Measurements from ENCODE around the gene SPON1.
"Not testable (repeated sequence)": the region's sequence is repeated elsewhere in the genome, so short reads cannot be mapped to it uniquely, and the experiment has no call there.

The SPON1 gene

GRCh38 chr11:14270690-14271542 is 308.4 kb downstream of the SPON1 start:
- DNase-seq (ENCODE audit: low read depth, low spot score) = peak; percentile 86
- H3K4me3 ChIP-seq (ENCODE audit: low read length) = no peak overlapping the region

- H3K4me3 ChIP-seq (ENCODE audit: low read length) = no peak overlapping the region
- no peak for DNase-seq (ENCODE audit: low read depth, low spot score)
These were observed 311.4 kb downstream of the SPON1 start for GRCh38 chr11:14273895-14274294.

- no peak for DNase-seq (ENCODE audit: low read depth, low spot score)
- no peak overlapping the region for H3K4me3 ChIP-seq (ENCODE audit: low read length)
These were observed 312.6 kb downstream of the SPON1 start for GRCh38 chr11:14275076-14275475.

- H3K4me3 ChIP-seq (ENCODE audit: low read length); DNase-seq (ENCODE audit: low read depth, low spot score): not testable (repeated sequence)
These were observed 316.3 kb downstream of the SPON1 start for GRCh38 chr11:14278869-14279268.

- no peak overlapping the region for H3K4me3 ChIP-seq (ENCODE audit: low read length)
- DNase-seq (ENCODE audit: low read depth, low spot score) = no peak
These were observed 325.8 kb downstream of the SPON1 start for GRCh38 chr11:14288189-14288935.

GRCh38 chr11:14290422-14290821 is 327.9 kb downstream of the SPON1 start:
- no peak overlapping the region for H3K4me3 ChIP-seq (ENCODE audit: low read length)
- DNase-seq (ENCODE audit: low read depth, low spot score) = no peak

GRCh38 chr11:14299921-14300320 is 337.4 kb downstream of the SPON1 start:
- no peak overlapping the region for H3K4me3 ChIP-seq (ENCODE audit: low read length)
- no peak for DNase-seq (ENCODE audit: low read depth, low spot score)

GRCh38 chr11:14300661-14301304 is 338.3 kb downstream of the SPON1 start:
- DNase-seq (ENCODE audit: low read depth, low spot score) = peak; percentile 57
- no peak overlapping the region for H3K4me3 ChIP-seq (ENCODE audit: low read length)

- no peak for DNase-seq (ENCODE audit: low read depth, low spot score)
These were observed 342.1 kb downstream of the SPON1 start for GRCh38 chr11:14304601-14305000.

GRCh38 chr11:14305649-14306048 is 343.1 kb downstream of the SPON1 start:
- H3K4me3 ChIP-seq (ENCODE audit: low read length) = no peak overlapping the region
- no peak for DNase-seq (ENCODE audit: low read depth, low spot score)

More at GRCh38 chr11:14304601-14305000, 342.1 kb downstream of the SPON1 start:
- no peak overlapping the region for H3K4me3 ChIP-seq (ENCODE audit: low read length)

- no peak for DNase-seq (ENCODE audit: low read depth, low spot score)
- H3K4me3 ChIP-seq (ENCODE audit: low read length) = no peak overlapping the region
These were observed 344.0 kb downstream of the SPON1 start for GRCh38 chr11:14306481-14306880.

GRCh38 chr11:14308114-14308896 is 345.8 kb downstream of the SPON1 start:
- peak; percentile 54 for DNase-seq (ENCODE audit: low read depth, low spot score)
- H3K4me3 ChIP-seq (ENCODE audit: low read length) = no peak overlapping the region

GRCh38 chr11:14308897-14309387 is 346.4 kb downstream of the SPON1 start:
- DNase-seq (ENCODE audit: low read depth, low spot score) = no peak
- no peak overlapping the region for H3K4me3 ChIP-seq (ENCODE audit: low read length)

GRCh38 chr11:14309425-14310192 is 347.1 kb downstream of the SPON1 start:
- DNase-seq (ENCODE audit: low read depth, low spot score) = no peak
- no peak overlapping the region for H3K4me3 ChIP-seq (ENCODE audit: low read length)

- H3K4me3 ChIP-seq (ENCODE audit: low read length) = no peak overlapping the region
- no peak for DNase-seq (ENCODE audit: low read depth, low spot score)
These were observed 348.2 kb downstream of the SPON1 start for GRCh38 chr11:14310679-14311078.

GRCh38 chr11:14312736-14313438 is 350.4 kb downstream of the SPON1 start:
- peak; percentile 33 for DNase-seq (ENCODE audit: low read depth, low spot score)
- no peak overlapping the region for H3K4me3 ChIP-seq (ENCODE audit: low read length)

GRCh38 chr11:14314127-14314526 is 351.6 kb downstream of the SPON1 start:
- no peak for DNase-seq (ENCODE audit: low read depth, low spot score)
- H3K4me3 ChIP-seq (ENCODE audit: low read length) = no peak overlapping the region

- no peak for DNase-seq (ENCODE audit: low read depth, low spot score)
- no peak overlapping the region for H3K4me3 ChIP-seq (ENCODE audit: low read length)
These were observed 352.6 kb downstream of the SPON1 start for GRCh38 chr11:14315130-14315529.

Measured in Jurkat, Clone E6-1 (cell line).